GM12875 (cell line): ENCODE data around the gene AGO3.

ENCODE experiments used
- H3K4me3 ChIP-seq: one replicate; pipeline ENCODE4 v1.5.1; 2011; ENCODE audit warnings: low read depth, low read length, control low read depth
- TF ChIP-seq, protein P1 (sequence below): IDR thresholded peaks from 2 replicates; pipeline ENCODE4 v1.5.1; 2011; ENCODE audit warnings: low read depth, mild to moderate bottlenecking, control low read depth, inconsistent platforms, low read length, moderate library complexity, borderline replicate concordance; ENCODE audit not compliant: insufficient read depth

AGO3 gene

GRCh38 chr1:36024847-36025246 is 93.9 kb downstream of the AGO3 start:
- TF ChIP-seq, protein P1, sequence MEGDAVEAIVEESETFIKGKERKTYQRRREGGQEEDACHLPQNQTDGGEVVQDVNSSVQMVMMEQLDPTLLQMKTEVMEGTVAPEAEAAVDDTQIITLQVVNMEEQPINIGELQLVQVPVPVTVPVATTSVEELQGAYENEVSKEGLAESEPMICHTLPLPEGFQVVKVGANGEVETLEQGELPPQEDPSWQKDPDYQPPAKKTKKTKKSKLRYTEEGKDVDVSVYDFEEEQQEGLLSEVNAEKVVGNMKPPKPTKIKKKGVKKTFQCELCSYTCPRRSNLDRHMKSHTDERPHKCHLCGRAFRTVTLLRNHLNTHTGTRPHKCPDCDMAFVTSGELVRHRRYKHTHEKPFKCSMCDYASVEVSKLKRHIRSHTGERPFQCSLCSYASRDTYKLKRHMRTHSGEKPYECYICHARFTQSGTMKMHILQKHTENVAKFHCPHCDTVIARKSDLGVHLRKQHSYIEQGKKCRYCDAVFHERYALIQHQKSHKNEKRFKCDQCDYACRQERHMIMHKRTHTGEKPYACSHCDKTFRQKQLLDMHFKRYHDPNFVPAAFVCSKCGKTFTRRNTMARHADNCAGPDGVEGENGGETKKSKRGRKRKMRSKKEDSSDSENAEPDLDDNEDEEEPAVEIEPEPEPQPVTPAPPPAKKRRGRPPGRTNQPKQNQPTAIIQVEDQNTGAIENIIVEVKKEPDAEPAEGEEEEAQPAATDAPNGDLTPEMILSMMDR = no peak
- H3K4me3 ChIP-seq = no peak overlapping the region

DNA sequence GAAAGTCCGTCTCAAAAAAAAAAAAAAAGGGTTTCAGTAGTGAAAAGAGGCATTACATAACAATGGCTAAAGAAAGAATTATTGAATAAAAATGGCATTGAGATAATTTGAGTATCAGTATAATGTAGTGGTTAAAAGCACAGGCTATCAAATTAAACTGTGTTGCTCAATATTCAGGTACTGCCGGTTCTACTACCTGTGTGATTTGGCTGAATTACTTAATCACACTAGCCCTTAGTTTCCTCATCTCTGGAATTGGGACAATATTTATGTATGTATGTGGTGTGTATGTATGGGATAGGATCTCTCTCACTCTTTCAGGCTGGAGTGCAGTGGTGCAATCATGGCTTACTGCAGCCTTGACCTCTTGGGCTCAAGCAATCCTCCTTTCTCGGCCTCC is 96.9 kb downstream of the AGO3 start:
- TF ChIP-seq, protein P1 = no peak
- no peak overlapping the region for H3K4me3 ChIP-seq

DNA sequence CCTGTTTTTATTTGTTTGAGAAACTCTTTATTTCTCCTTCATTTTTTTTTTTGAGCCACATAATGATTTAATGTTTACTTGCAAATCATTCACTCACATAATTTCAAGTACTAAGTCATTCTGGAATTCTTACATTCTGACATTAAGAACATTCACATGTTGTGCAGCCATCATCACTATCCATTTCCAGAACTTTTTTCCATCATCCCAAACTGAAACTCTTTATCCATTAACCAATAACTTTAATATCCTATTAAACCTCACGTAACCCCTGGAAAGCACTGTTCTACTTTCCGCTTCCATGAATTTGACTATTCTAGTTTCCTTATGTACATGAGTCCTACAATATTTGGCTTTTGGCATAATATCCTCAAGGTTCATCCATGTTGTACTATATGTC is 100.5 kb downstream of the AGO3 start:
- no peak overlapping the region for H3K4me3 ChIP-seq
- TF ChIP-seq, protein P1 = no peak

GRCh38 chr1:36034692-36035091 is 103.8 kb downstream of the AGO3 start:
- no peak overlapping the region for H3K4me3 ChIP-seq
- TF ChIP-seq, protein P1 = no peak

DNA sequence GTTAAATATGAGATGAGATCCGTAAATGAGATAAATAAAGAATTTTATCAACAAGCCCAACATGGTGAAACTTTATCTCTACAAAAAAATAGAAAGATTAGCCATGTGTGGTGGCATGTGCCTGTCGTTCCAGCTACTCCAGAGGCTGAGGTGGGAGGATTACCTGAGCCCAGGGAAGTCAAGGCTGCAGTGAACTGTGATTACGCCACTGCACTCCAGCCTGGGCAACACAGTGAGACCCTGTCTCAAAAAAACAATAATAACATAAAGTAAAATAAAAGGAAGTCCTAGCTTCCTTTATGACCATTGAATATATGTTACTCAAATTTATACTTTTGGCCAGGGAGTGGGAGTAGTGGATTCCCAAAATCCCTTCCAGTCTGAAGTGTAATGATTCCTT is 104.2 kb downstream of the AGO3 start:
- no peak overlapping the region for H3K4me3 ChIP-seq
- TF ChIP-seq, protein P1 = no peak

DNA sequence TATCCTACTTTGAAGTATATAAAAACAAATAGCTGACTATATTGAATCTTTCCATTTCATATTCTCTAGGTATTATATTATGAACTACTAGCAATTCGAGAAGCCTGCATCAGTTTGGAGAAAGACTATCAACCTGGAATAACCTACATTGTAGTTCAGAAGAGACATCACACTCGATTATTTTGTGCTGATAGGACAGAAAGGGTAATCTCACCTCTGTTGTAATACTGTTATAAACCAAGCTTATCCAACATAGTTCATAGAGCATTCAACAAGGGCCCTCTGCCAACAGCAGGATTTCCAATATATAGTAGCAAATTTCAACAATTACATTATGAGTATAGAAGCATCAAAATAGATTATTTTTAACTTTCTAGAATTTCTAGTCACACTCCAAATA is 109.3 kb downstream of the AGO3 start:
- TF ChIP-seq, protein P1 = no peak
- H3K4me3 ChIP-seq = no peak overlapping the region

DNA sequence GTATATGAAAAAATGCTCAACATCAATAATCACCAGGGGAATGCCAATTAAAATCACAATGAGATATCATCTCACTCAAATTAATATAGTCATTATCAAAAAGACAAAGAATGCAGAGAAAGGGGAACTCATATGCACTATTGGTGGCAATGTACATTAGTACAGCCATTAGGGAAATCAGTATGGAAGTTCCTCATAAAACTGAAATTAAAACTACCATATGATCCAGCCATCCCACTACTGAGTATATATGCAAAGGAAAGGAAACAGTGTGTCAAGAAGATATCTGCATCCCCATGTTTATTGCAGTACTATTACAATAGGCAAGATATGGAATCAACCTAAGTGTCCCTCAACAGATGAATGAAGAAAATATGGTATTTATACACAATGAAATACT is 120.9 kb downstream of the AGO3 start:
- no peak overlapping the region for H3K4me3 ChIP-seq
- TF ChIP-seq, protein P1 = no peak
